Panc1 (cell line): ENCODE data around the gene ANKRD10. TPM values are rescaled to one million over a fixed set of nuclear protein-coding genes. Genes with fewer than 3 reads are reported as not detected.

Source experiments
- ATAC-seq: fragments of 200-7000 bp; cut with Tn5 transposase; 2 replicates; pipeline ENCODE4 v1.9.1; 2020; ENCODE audit warnings: mild to moderate bottlenecking, moderate library complexity
- BruUV-seq: library from RNA; stranded (reverse); fragments of 400-500 nt; replicated peaks from 2 replicates; lab custom pipeline; 2021; lab: Mats Ljungman, UMichigan
- CTCF ChIA-PET: fragments of 300-600 bp; sonication (Branson Sonifier 250); formaldehyde crosslinking; loops from one replicate; lab custom pipeline; 2022; ENCODE audit warnings: antibody characterized with exemption; lab: Charles Lee
- POLR2A ChIA-PET: fragments of 300-600 bp; sonication (Branson Sonifier 250); formaldehyde crosslinking; loops from one replicate; lab custom pipeline; 2022; ENCODE audit warnings: antibody characterized with exemption; lab: Charles Lee
- DNase-seq: peaks from one replicate; pipeline ENCODE4 v3.0.0-alpha.2; 2010; ENCODE audit warnings: low read depth, low spot score
- H3K27ac ChIP-seq: 2 replicates; pipeline ENCODE4 v1.5.1; 2011; ENCODE audit warnings: mild to moderate bottlenecking, low read length, inconsistent platforms
- H3K27me3 ChIP-seq: fragments of 200-500 bp; sonication (Bioruptor generic); 2 replicates; pipeline ENCODE4 v1.6.0; 2014; ENCODE audit warnings: low read length, inconsistent platforms; ENCODE audit not compliant: control insufficient read depth, insufficient read depth
- H3K36me3 ChIP-seq: fragments of 200-500 bp; sonication (Bioruptor generic); 2 replicates; pipeline ENCODE4 v1.5.1; 2014; ENCODE audit warnings: inconsistent platforms, mild to moderate bottlenecking, low read length, moderate library complexity; ENCODE audit not compliant: control insufficient read depth, insufficient read depth
- H3K4me1 ChIP-seq: 2 replicates; pipeline ENCODE4 v1.5.1; 2011; ENCODE audit warnings: inconsistent platforms, mild to moderate bottlenecking, low read length, moderate library complexity; ENCODE audit not compliant: control insufficient read depth, insufficient read depth
- H3K4me3 ChIP-seq, 2 experiments: 2 replicates each; pipeline ENCODE4 v1.5.1; 2011 to 2012; ENCODE audit warnings: low read depth in 2 of 2, low read length in 2 of 2, mild to moderate bottlenecking in 2 of 2, inconsistent platforms in 1 of 2, moderate library complexity in 1 of 2
- H3K9me3 ChIP-seq: fragments of 200-500 bp; sonication (Bioruptor generic); 2 replicates; pipeline ENCODE4 v1.5.1; 2014; ENCODE audit warnings: low read depth, mild to moderate bottlenecking, inconsistent platforms, low read length, moderate library complexity; ENCODE audit not compliant: control insufficient read depth, insufficient read depth
- POLR2AphosphoS5 ChIP-seq: IDR thresholded peaks from 2 replicates; pipeline ENCODE4 v1.6.1; 2012; ENCODE audit warnings: mild to moderate bottlenecking, low read depth, low read length, moderate library complexity
- SIN3A ChIP-seq: IDR thresholded peaks from 2 replicates; pipeline ENCODE4 v1.6.1; 2012; ENCODE audit warnings: low read depth, mild to moderate bottlenecking, low read length, moderate library complexity, borderline replicate concordance; ENCODE audit not compliant: insufficient read depth
- TCF7L2 ChIP-seq: IDR thresholded peaks from 2 replicates; pipeline ENCODE4 v1.6.1; 2011; ENCODE audit warnings: mild to moderate bottlenecking, low read depth, low read length, inconsistent platforms
- in situ Hi-C: cut with HindIII; loops from 2 replicates; pipeline ENCODE4 v1.10.0; 2016; ENCODE audit warnings: low sequenced_read_pairs, low pct_unique_long_range_greater_than_20kb
- intact Hi-C: fragments of 100-400 bp; cut with micrococcal nuclease; formaldehyde crosslinking; loops from one replicate; pipeline ENCODE4 v1.10.0; 2022; ENCODE audit not compliant: unreplicated experiment
- total RNA-seq: library from RNA; stranded (reverse); gene quantifications from one replicate; pipeline ENCODE4 v1.2.1, GENCODE V29; 2021; ENCODE audit not compliant: unreplicated experiment
- TF ChIP-seq, protein P1 (sequence below): fragments of 450-650 bp; IDR thresholded peaks from 2 replicates; pipeline ENCODE4 v1.5.1; 2017; ENCODE audit warnings: mild to moderate bottlenecking
- TF ChIP-seq, protein P2 (sequence below), 2 experiments: IDR thresholded peaks; 2 replicates each; pipeline ENCODE4 v1.6.1; 2011 to 2012; ENCODE audit warnings: low read depth in 2 of 2, control low read depth in 1 of 2, low read length in 1 of 2, mild to moderate bottlenecking in 1 of 2, moderate library complexity in 1 of 2; ENCODE audit not compliant: insufficient read depth in 1 of 2

ANKRD10 gene
- total RNA-seq, 1 experiment from 2014 or later, result 76.8 TPM

DNA sequence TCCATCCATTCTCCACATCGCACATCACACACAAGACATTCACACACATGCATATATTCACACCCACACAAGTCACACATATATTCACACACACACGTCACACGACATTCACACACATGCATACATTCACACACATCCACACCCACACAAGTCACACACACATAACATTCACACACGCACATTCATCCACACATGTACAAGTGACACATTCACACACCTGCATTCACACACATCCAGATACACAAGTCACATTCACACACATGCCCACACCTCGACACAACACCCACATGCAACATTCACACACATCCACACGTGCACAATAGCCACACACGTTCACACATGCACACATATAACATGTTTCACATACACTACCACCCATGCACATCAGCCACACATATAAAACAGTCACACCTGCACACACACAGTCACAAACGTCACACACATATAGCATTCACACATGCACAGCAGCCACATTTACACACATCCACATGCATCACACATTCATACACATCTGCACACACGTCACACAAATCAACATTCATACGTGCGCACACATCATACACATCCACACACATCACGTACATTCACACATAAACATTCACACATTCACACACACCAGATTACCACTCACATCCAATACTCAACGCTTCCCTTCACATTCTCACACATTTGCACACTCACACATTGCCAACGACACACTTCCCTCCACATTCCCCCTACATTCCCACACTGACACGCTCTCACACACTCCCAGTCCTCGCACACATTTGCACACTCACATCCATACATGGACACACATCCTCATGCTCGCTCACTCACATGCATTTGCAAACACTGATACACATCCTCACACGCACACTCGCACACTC is 41.0 kb downstream of the ANKRD10 start:
- intact Hi-C loops, result no loop called here
- no peaks in the 10 kb centered on the region for H3K36me3 ChIP-seq
- DNase-seq (no peak), ATAC-seq (no peak)
- in situ Hi-C loops, result no loop called here
- no TSS peak for BruUV-seq
- H3K4me1 ChIP-seq, result peaks cover 18% of the 10 kb centered on the region
- H3K4me3 ChIP-seq, result peak overlapping the region; percentile 32 to 52
- no peak overlapping the region for H3K27ac ChIP-seq
- TF ChIP-seq POLR2AphosphoS5, result no peak
- TF ChIP-seq TCF7L2, result no peak
- TF ChIP-seq, protein P1, sequence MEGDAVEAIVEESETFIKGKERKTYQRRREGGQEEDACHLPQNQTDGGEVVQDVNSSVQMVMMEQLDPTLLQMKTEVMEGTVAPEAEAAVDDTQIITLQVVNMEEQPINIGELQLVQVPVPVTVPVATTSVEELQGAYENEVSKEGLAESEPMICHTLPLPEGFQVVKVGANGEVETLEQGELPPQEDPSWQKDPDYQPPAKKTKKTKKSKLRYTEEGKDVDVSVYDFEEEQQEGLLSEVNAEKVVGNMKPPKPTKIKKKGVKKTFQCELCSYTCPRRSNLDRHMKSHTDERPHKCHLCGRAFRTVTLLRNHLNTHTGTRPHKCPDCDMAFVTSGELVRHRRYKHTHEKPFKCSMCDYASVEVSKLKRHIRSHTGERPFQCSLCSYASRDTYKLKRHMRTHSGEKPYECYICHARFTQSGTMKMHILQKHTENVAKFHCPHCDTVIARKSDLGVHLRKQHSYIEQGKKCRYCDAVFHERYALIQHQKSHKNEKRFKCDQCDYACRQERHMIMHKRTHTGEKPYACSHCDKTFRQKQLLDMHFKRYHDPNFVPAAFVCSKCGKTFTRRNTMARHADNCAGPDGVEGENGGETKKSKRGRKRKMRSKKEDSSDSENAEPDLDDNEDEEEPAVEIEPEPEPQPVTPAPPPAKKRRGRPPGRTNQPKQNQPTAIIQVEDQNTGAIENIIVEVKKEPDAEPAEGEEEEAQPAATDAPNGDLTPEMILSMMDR, result no peak
- TF ChIP-seq SIN3A, result no peak
- TF ChIP-seq, protein P2, sequence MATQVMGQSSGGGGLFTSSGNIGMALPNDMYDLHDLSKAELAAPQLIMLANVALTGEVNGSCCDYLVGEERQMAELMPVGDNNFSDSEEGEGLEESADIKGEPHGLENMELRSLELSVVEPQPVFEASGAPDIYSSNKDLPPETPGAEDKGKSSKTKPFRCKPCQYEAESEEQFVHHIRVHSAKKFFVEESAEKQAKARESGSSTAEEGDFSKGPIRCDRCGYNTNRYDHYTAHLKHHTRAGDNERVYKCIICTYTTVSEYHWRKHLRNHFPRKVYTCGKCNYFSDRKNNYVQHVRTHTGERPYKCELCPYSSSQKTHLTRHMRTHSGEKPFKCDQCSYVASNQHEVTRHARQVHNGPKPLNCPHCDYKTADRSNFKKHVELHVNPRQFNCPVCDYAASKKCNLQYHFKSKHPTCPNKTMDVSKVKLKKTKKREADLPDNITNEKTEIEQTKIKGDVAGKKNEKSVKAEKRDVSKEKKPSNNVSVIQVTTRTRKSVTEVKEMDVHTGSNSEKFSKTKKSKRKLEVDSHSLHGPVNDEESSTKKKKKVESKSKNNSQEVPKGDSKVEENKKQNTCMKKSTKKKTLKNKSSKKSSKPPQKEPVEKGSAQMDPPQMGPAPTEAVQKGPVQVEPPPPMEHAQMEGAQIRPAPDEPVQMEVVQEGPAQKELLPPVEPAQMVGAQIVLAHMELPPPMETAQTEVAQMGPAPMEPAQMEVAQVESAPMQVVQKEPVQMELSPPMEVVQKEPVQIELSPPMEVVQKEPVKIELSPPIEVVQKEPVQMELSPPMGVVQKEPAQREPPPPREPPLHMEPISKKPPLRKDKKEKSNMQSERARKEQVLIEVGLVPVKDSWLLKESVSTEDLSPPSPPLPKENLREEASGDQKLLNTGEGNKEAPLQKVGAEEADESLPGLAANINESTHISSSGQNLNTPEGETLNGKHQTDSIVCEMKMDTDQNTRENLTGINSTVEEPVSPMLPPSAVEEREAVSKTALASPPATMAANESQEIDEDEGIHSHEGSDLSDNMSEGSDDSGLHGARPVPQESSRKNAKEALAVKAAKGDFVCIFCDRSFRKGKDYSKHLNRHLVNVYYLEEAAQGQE (IDR thresholded peaks at IDR 0.05; ENCODE audit: insufficient read depth in 1 of 2, low read depth in 2 of 2, low read length in 1 of 2), result no peak
- no peaks in the 10 kb centered on the region for H3K27me3 ChIP-seq
- ChIA-PET POLR2A (no interaction called here), CTCF (interaction anchor here (0.5 kb wide), 1 partner anchor 14 kb away, joined by 4 read pairs; no protein-coding TSS in a partner anchor)
- H3K9me3 ChIP-seq, result no peaks in the 10 kb centered on the region

GRCh38 chr13:110872768-110873638 is 41.9 kb downstream of the ANKRD10 start:
- H3K36me3 ChIP-seq, result no peaks in the 10 kb centered on the region
- no peaks in the 10 kb centered on the region for H3K27me3 ChIP-seq
- no peak overlapping the region for H3K4me3 ChIP-seq
- ChIA-PET POLR2A (no interaction called here), CTCF (interaction anchor here (0.5 kb wide), 1 partner anchor 13 kb away, joined by 4 read pairs; no protein-coding TSS in a partner anchor)
- in situ Hi-C loops, result no loop called here
- no peak overlapping the region for H3K27ac ChIP-seq
- H3K9me3 ChIP-seq, result no peaks in the 10 kb centered on the region
- ATAC-seq (no peak), DNase-seq (no peak)
- no TSS peak for BruUV-seq
- TF ChIP-seq SIN3A (no peak), TCF7L2 (no peak), POLR2AphosphoS5 (no peak)
- TF ChIP-seq, protein P2 (IDR thresholded peaks at IDR 0.05; ENCODE audit: insufficient read depth in 1 of 2, low read depth in 2 of 2, low read length in 1 of 2), result no peak
- TF ChIP-seq, protein P1, result no peak
- intact Hi-C loops, result no loop called here
- H3K4me1 ChIP-seq, result peaks cover 20% of the 10 kb centered on the region
